ENCODE results near the gene TP53. TPM values are rescaled to one million over a fixed set of nuclear protein-coding genes. Genes with fewer than 3 reads are reported as not detected.

TP53 gene
- polyA plus RNA-seq, 2 of the 4 experiments (the other 2 are of a cell fraction), result 59.4 to 65.9 TPM

DNA sequence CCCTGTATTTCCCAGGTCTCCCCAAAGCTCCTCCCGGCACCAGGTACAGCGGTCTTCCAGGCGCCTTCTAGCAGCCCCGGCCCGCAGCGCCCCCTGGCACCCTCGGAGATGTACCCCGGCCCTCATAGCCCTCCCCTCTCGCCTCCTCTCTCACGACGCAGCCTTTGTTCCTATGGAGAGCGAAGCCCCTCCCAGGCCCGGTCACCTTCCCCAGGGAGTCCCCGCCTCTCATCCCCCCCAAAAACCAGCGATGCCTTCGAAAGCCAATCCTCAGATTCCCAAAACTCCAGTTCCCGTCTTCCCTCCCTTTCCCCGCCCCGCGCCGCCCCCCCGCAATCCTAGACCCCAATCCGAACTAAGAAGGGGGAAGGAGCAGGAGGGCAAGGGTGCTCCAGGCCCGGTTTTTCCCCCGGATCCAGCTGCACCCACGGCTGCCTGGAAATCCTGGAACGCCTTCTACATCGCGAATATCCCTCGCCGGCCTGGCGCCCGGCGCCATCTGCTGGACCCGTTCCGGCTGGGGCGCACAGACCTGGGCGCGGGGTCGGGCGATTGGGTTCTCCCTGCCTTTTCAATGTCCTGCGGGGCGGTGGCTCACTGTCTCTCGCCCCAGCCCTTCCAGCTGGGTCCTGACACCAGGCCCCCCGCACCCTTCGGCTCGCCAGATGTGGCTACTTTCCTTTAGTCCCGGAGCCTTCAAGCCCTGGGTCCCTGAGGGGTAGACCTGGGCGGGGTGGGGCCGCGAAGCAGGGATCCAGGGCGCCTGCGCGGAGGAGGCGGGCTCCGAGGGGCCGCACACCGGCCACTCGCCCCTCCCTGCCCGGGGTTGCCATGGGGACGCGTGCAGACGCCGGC is 29.8 kb upstream of the TP53 start, which contains the start of gene DNAH2 (continued):
- TF ChIP-seq, protein P1, sequence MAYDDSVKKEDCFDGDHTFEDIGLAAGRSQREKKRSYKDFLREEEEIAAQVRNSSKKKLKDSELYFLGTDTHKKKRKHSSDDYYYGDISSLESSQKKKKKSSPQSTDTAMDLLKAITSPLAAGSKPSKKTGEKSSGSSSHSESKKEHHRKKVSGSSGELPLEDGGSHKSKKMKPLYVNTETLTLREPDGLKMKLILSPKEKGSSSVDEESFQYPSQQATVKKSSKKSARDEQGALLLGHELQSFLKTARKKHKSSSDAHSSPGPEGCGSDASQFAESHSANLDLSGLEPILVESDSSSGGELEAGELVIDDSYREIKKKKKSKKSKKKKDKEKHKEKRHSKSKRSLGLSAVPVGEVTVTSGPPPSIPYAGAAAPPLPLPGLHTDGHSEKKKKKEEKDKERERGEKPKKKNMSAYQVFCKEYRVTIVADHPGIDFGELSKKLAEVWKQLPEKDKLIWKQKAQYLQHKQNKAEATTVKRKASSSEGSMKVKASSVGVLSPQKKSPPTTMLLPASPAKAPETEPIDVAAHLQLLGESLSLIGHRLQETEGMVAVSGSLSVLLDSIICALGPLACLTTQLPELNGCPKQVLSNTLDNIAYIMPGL (CRISPR knock-in tag; IDR thresholded peaks at IDR 0.05; ENCODE audit: borderline replicate concordance), result no peak; the same call in 1 of the 2 replicates
- TF ChIP-seq NR3C1 (IDR thresholded peaks at IDR 0.05) (no peak), KDM5A (IDR thresholded peaks at IDR 0.05) (peak; percentile 92), MAFK (IDR thresholded peaks at IDR 0.05; ENCODE audit: partially characterized antibody) (no peak), EHMT2 (IDR thresholded peaks at IDR 0.05; ENCODE audit: low read depth) (no peak), SMC3 (IDR thresholded peaks at IDR 0.05) (peak; percentile 64; the same call in 2 of the 3 replicates), ZC3H11A (IDR thresholded peaks at IDR 0.05) (no peak), MYC (IDR thresholded peaks at IDR 0.05; ENCODE audit: borderline replicate concordance, low read length) (peak; percentile 11; the same call in 1 of the 2 replicates), POLR2AphosphoS2 (conservative IDR thresholded peaks at IDR 0.05; ENCODE audit: low read length) (no peak), ZFP36 (IDR thresholded peaks at IDR 0.05; ENCODE audit: borderline replicate concordance, partially characterized antibody) (peak; percentile 48), RARB (CRISPR knock-in tag; IDR thresholded peaks at IDR 0.05) (no peak), ATOH8 (CRISPR knock-in tag; IDR thresholded peaks at IDR 0.05; ENCODE audit: low read depth) (no peak), ZSCAN20 (CRISPR knock-in tag; IDR thresholded peaks at IDR 0.05) (no peak), JUN (IDR thresholded peaks at IDR 0.05) (peak; percentile 32 to 74; a peak in 3 of 5 replicates), KDM1A (IDR thresholded peaks at IDR 0.05; ENCODE audit: low read depth) (no peak), RFX5 (IDR thresholded peaks at IDR 0.05) (peak; percentile 60), SREBF2 (IDR thresholded peaks at IDR 0.05) (no peak), RAD21 (conservative IDR thresholded peaks at IDR 0.05 in 1 of 2, IDR thresholded peaks at IDR 0.05 in 1 of 2) (peak; percentile 68 to 75), CEBPB (IDR thresholded peaks at IDR 0.05) (no peak), NFE2L2 (conservative IDR thresholded peaks at IDR 0.05; ENCODE audit: low read length) (no peak), EP300 (IDR thresholded peaks at IDR 0.05) (no peak), CTCF (IDR thresholded peaks at IDR 0.05) (peak; percentile 78), RNF2 (IDR thresholded peaks at IDR 0.05; ENCODE audit: borderline replicate concordance, low read depth) (no peak), CHD4 (IDR thresholded peaks at IDR 0.05; ENCODE audit: borderline replicate concordance) (no peak), FOXS1 (CRISPR knock-in tag; IDR thresholded peaks at IDR 0.05) (no peak), FOSL2 (IDR thresholded peaks at IDR 0.05) (no peak), FOSL2 (CRISPR knock-in tag; IDR thresholded peaks at IDR 0.05) (peak; percentile 25; the same call in 1 of the 2 replicates), CHD2 (IDR thresholded peaks at IDR 0.05; ENCODE audit: low read length, partially characterized antibody) (no peak), HOXB5 (CRISPR knock-in tag; IDR thresholded peaks at IDR 0.05) (no peak), HOXB13 (CRISPR knock-in tag; IDR thresholded peaks at IDR 0.05; ENCODE audit: low read depth) (no peak), HDAC2 (IDR thresholded peaks at IDR 0.05) (0 out of 2 replicates have a peak, but pooled peaks have one; percentile 60), GATA3 (IDR thresholded peaks at IDR 0.05; ENCODE audit: borderline replicate concordance) (peak; percentile 47), PHF8 (IDR thresholded peaks at IDR 0.05; ENCODE audit: borderline replicate concordance, low read depth) (peak; percentile 57; the same call in 1 of the 2 replicates)
- TF ChIP-seq, protein P2, sequence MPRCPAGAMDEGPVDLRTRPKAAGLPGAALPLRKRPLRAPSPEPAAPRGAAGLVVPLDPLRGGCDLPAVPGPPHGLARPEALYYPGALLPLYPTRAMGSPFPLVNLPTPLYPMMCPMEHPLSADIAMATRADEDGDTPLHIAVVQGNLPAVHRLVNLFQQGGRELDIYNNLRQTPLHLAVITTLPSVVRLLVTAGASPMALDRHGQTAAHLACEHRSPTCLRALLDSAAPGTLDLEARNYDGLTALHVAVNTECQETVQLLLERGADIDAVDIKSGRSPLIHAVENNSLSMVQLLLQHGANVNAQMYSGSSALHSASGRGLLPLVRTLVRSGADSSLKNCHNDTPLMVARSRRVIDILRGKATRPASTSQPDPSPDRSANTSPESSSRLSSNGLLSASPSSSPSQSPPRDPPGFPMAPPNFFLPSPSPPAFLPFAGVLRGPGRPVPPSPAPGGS (IDR thresholded peaks at IDR 0.05), result peak; percentile 54; the same call in 1 of the 3 replicates
- TF ChIP-seq, protein P3, sequence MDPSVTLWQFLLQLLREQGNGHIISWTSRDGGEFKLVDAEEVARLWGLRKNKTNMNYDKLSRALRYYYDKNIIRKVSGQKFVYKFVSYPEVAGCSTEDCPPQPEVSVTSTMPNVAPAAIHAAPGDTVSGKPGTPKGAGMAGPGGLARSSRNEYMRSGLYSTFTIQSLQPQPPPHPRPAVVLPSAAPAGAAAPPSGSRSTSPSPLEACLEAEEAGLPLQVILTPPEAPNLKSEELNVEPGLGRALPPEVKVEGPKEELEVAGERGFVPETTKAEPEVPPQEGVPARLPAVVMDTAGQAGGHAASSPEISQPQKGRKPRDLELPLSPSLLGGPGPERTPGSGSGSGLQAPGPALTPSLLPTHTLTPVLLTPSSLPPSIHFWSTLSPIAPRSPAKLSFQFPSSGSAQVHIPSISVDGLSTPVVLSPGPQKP (IDR thresholded peaks at IDR 0.05; ENCODE audit: low read depth, low read length), result no peak

All from A549 (cell line).